HepG2 (cell line): ENCODE data around the gene TCF12. TPM values are rescaled to one million over a fixed set of nuclear protein-coding genes. Genes with fewer than 3 reads are reported as not detected.
"Not testable (repeated sequence)": the region's sequence is repeated elsewhere in the genome, so short reads cannot be mapped to it uniquely, and the experiment has no call there.

ENCODE experiments used
- ATAC-seq: fragments of 200-7000 bp; cut with Tn5 transposase; 3 replicates; pipeline ENCODE4 v1.9.1; 2020; ENCODE audit warnings: mild to moderate bottlenecking, moderate library complexity
- BruUV-seq: library from RNA; stranded (reverse); fragments of 400-500 nt; replicated peaks from 2 replicates; lab custom pipeline; 2021; lab: Mats Ljungman, UMichigan
- CTCF ChIA-PET: fragments of 300-600 bp; formaldehyde crosslinking; extraction: SDS; loops from one replicate; lab custom pipeline; 2021; ENCODE audit warnings: low total read pairs, inconsistent platforms, low intra/inter-chr PET ratio; lab: Yijun Ruan, JAX
- POLR2A ChIA-PET: fragments of 350-600 bp; sonication (Branson Sonifier 250); formaldehyde crosslinking; loops from one replicate; lab custom pipeline; 2020; ENCODE audit warnings: antibody characterized with exemption, inconsistent platforms; lab: Yijun Ruan, JAX
- DNase-seq: peaks from one replicate; pipeline ENCODE4 v3.0.0-alpha.2; 2015; ENCODE audit warnings: low spot score
- FAIRE-seq: peaks from 3 replicates; lab custom pipeline; 2011; peaks lifted over from hg19 to GRCh38; lab: Jason Lieb, UNC
- H2AFZ ChIP-seq: one replicate; pipeline ENCODE4 v1.6.1; 2011; ENCODE audit warnings: low read length, inconsistent platforms
- H3K27ac ChIP-seq: fragments of 300-600 bp; 3 replicates; pipeline ENCODE4 v1.8.0; 2011; ENCODE audit warnings: mixed run types, mild to moderate bottlenecking, mixed read lengths, low read length, inconsistent platforms; ENCODE audit not compliant: insufficient read depth; ENCODE audit errors: extremely low read length
- H3K27me3 ChIP-seq, 2 experiments: fragments of 200-600 bp in 1 of 2; 2 replicates in 1 of 2; 3 replicates in 1 of 2; pipeline versions ENCODE4 v1.6.0 to v1.8.0; 2011; ENCODE audit warnings: low read length in 2 of 2, mild to moderate bottlenecking in 2 of 2, moderate library complexity in 2 of 2, inconsistent platforms in 1 of 2; ENCODE audit not compliant: insufficient read depth in 2 of 2, control insufficient read depth in 1 of 2
- H3K36me3 ChIP-seq, 2 experiments: fragments of 200-600 bp in 1 of 2; replicated peaks in 1 of 2; 2 replicates in 1 of 2; 3 replicates in 1 of 2; pipeline versions ENCODE4 v1.5.1 to v1.8.0; 2011; ENCODE audit warnings: low read length in 2 of 2, inconsistent platforms in 1 of 2; ENCODE audit not compliant: insufficient read depth in 2 of 2, control insufficient read depth in 1 of 2
- H3K4me1 ChIP-seq: 2 replicates; pipeline ENCODE4 v1.5.1; 2012; ENCODE audit warnings: low read length, inconsistent platforms; ENCODE audit not compliant: insufficient read depth
- H3K4me2 ChIP-seq: 2 replicates; pipeline ENCODE4 v1.6.0; 2011; ENCODE audit warnings: low read depth, low read length, inconsistent platforms
- H3K4me3 ChIP-seq, 3 experiments: fragments of 200-600 bp in 1 of 3; sonication (generic), shearing (Covaris generic) in 1 of 3; replicated peaks in 1 of 3; 2 replicates each; pipeline ENCODE4 v1.5.1; 2011 to 2016; ENCODE audit warnings: low read length in 3 of 3, inconsistent platforms in 2 of 3, low read depth in 2 of 3, mild to moderate bottlenecking in 2 of 3, control low read depth in 1 of 3, mixed read lengths in 1 of 3; ENCODE audit not compliant: insufficient read depth in 1 of 3
- H3K79me2 ChIP-seq: one replicate; pipeline ENCODE4 v1.6.1; 2011; ENCODE audit warnings: low read length, inconsistent platforms; ENCODE audit not compliant: insufficient read depth
- H3K9ac ChIP-seq: 2 replicates; pipeline ENCODE4 v1.6.0; 2011; ENCODE audit warnings: mild to moderate bottlenecking, low read depth, low read length, inconsistent platforms; ENCODE audit not compliant: insufficient read depth
- H3K9me3 ChIP-seq: 2 replicates; pipeline ENCODE4 v1.5.1; 2012; ENCODE audit warnings: mild to moderate bottlenecking, low read length
- H4K20me1 ChIP-seq: 2 replicates; pipeline ENCODE4 v1.6.0; 2011; ENCODE audit warnings: inconsistent platforms, mild to moderate bottlenecking, low read length, moderate library complexity; ENCODE audit not compliant: insufficient read depth
- ATF7 ChIP-seq, 2 experiments: fragments of 450-650 bp in 1 of 2; sonication (generic) in 1 of 2; formaldehyde crosslinking in 1 of 2; IDR thresholded peaks; 2 replicates each; pipeline versions ENCODE4 v1.4.0 to v1.6.1; 2016 to 2020; ENCODE audit warnings: antibody characterized with exemption in 1 of 2, mild to moderate bottlenecking in 1 of 2, missing genetic modification reagents in 1 of 2
- HNRNPK ChIP-seq: fragments of 200-400 bp; formaldehyde crosslinking; IDR thresholded peaks from 2 replicates; pipeline ENCODE4 v1.6.1; 2018; ENCODE audit warnings: low read length, low read depth, moderate library complexity, mild to moderate bottlenecking; ENCODE audit not compliant: poor library complexity, severe bottlenecking
- WGBS: methylation state at CpG from one replicate; pipeline ENCODE4 v1.1.6; 2017; ENCODE audit warnings: low lambda C conversion rate; 5-methylcytosine and 5-hydroxymethylcytosine counted together
- in situ Hi-C: cut with HindIII; loops from 2 replicates; pipeline ENCODE4 v1.10.0; 2017; ENCODE audit warnings: low pct_unique_long_range_greater_than_20kb; ENCODE audit not compliant: extremely low pct_ligation_motif_present
- intact Hi-C: fragments of 100-400 bp; cut with micrococcal nuclease; formaldehyde crosslinking; loops from one replicate; pipeline ENCODE4 v1.10.0; 2022; ENCODE audit not compliant: unreplicated experiment
- polyA plus RNA-seq, 8 experiments: library from polyadenylated mRNA; depleted of rRNA in 3 of 8; stranded (reverse) in 7 of 8; unstranded in 1 of 8; fragments of >200 nt; fragmentation: Illumina TruSeq in 4 of 8; extraction: Trizol in 4 of 8; gene quantifications; 2 replicates each; pipeline versions ENCODE4 v1.2.1 to v1.2.3, GENCODE V29; 2011 to 2016; ENCODE audit warnings: low read depth in 4 of 8, missing spikeins in 1 of 8, mixed read lengths in 1 of 8; ENCODE audit not compliant: insufficient read depth in 1 of 8
- total RNA-seq, 5 experiments: library from RNA; depleted of rRNA; stranded (reverse); fragments of >200 nt; fragmentation: Illumina TruSeq; extraction: Trizol; gene quantifications; 2 replicates each; pipeline ENCODE4 v1.2.3, GENCODE V29; 2016; ENCODE audit warnings: low read depth in 1 of 5
- TF ChIP-seq, protein P1 (sequence below): sonication (generic); formaldehyde crosslinking; IDR thresholded peaks from 2 replicates; pipeline ENCODE4 v1.4.0; 2020; ENCODE audit warnings: mild to moderate bottlenecking, missing genetic modification reagents

TCF12 gene
- total and polyA plus RNA-seq, 2 of the 13 experiments (the other 11 are each of a cell fraction or from before 2014, with no cell fraction given): 48.6 to 51.1 TPM

DNA sequence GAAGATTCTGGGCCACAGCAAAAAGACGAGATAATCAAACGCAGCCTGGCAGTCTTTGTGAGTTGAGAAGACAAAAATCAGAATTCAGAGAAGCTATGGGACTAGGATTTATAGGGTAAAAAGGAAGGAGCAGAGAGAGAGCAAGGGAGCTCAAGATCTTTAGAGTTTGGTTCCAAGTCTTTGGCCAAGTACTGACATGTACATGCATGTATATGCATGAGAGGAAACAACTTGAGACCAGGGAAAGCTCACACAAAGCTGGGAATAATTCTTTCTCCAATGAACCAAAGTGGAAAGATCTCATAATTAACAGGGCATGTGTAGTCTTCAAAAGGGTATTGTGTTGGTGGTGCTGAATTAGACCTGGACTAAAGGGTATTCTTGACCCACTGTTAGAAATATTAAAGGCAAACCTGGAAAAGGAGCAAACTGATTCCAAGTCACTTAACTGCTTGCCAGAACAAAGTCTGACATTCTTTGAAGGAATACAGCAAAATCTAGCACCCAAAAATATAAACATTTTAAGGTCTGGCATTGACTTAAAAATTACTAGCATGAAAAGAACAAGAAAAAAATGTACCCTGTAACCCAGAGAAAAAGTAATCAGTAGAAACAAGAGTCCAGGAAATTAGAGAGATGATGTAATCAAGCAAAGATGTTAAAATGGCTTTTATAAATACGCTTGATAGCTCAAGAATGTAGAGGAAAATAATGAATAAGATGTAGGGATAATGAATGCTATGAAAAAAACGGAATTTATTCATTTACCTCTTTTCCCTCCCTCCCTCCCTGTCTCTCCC lies 231.8 kb downstream of the TCF12 start:
- intact Hi-C loops: no loop called here
- 99% methylated on average over 4 of the region's 4 CpGs for WGBS
- ChIA-PET POLR2A (no interaction called here), CTCF (no interaction called here)
- H3K4me2 ChIP-seq: no peak overlapping the region
- H2AFZ ChIP-seq: no peak overlapping the region
- no peaks in the 10 kb centered on the region for H3K27me3 ChIP-seq
- H3K27ac ChIP-seq: no peak overlapping the region
- peaks cover 0 to 6% of the 10 kb centered on the region in 2 experiments; a peak in 3 of 5 replicates for H3K36me3 ChIP-seq
- peaks cover 13% of the 10 kb centered on the region; the same call in 1 of the 2 replicates for H3K4me1 ChIP-seq
- no peaks in the 10 kb centered on the region for H4K20me1 ChIP-seq
- H3K9me3 ChIP-seq: peaks cover 9% of the 10 kb centered on the region; the same call in 1 of the 2 replicates
- no peak overlapping the region for H3K9ac ChIP-seq
- no peak overlapping the region for H3K4me3 ChIP-seq
- no peak for FAIRE-seq
- H3K79me2 ChIP-seq: no peaks in the 10 kb centered on the region
- in situ Hi-C loops: loop anchor here (25.0 kb wide), 1 partner anchor 387 kb away; no protein-coding TSS in a partner anchor
- TF ChIP-seq, protein P1, sequence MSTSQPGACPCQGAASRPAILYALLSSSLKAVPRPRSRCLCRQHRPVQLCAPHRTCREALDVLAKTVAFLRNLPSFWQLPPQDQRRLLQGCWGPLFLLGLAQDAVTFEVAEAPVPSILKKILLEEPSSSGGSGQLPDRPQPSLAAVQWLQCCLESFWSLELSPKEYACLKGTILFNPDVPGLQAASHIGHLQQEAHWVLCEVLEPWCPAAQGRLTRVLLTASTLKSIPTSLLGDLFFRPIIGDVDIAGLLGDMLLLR (CRISPR knock-in tag): no peak
- TF ChIP-seq ATF7 (IDR thresholded peaks at IDR 0.05): peak; percentile 54; the same call in 1 of the 2 replicates
- no peak for TF ChIP-seq ATF7 (CRISPR knock-in tag; IDR thresholded peaks at IDR 0.05)
- TF ChIP-seq HNRNPK: peak; percentile 71
- DNase-seq: no peak
- BruUV-seq: no TSS peak
- no peak for ATAC-seq

GRCh38 chr15:57150866-57151203 lies 232.4 kb downstream of the TCF12 start:
- BruUV-seq, H3K79me2 ChIP-seq, H3K4me3 ChIP-seq, H2AFZ ChIP-seq, H3K27me3 ChIP-seq, intact Hi-C loops, FAIRE-seq, H3K27ac ChIP-seq, H3K4me2 ChIP-seq, POLR2A ChIA-PET, DNase-seq, CTCF ChIA-PET, H3K9ac ChIP-seq, H4K20me1 ChIP-seq, H3K36me3 ChIP-seq, ATAC-seq, H3K9me3 ChIP-seq: not testable (repeated sequence)
- peak; percentile 48 for TF ChIP-seq HNRNPK
- peaks cover 13% of the 10 kb centered on the region; the same call in 1 of the 2 replicates for H3K4me1 ChIP-seq
- in situ Hi-C loops: loop anchor here (25.0 kb wide), 1 partner anchor 386 kb away; no protein-coding TSS in a partner anchor
- 100% methylated on average over 1 of the region's 1 CpG for WGBS
